ENCODE results near the gene ZRANB1. TPM values are rescaled to one million over a fixed set of nuclear protein-coding genes. Genes with fewer than 3 reads are reported as not detected.

Gene ZRANB1
- total and polyA plus RNA-seq, 2 of the 13 experiments (the other 11 are each of a cell fraction or from before 2014, with no cell fraction given) = 10.3 to 19.6 TPM

- DNase-seq (ENCODE audit: low spot score) (no peak), ATAC-seq (no peak), FAIRE-seq (no peak)
- Histone ChIP-seq H3K27me3 (ENCODE audit: control insufficient read depth in 1 of 2, insufficient read depth in 2 of 2, low read length in 2 of 2) (peaks cover 24 to 87% of the 10 kb centered on the region in 2 experiments), H4K20me1 (ENCODE audit: insufficient read depth, low read length) (no peaks in the 10 kb centered on the region), H3K4me2 (ENCODE audit: low read depth, low read length) (no peak overlapping the region), H3K4me1 (ENCODE audit: insufficient read depth, low read length) (peaks cover 14% of the 10 kb centered on the region), H3K9me3 (ENCODE audit: low read length) (no peaks in the 10 kb centered on the region), H3K27ac (ENCODE audit: extremely low read length, insufficient read depth, low read length) (no peak overlapping the region), H3K79me2 (ENCODE audit: insufficient read depth, low read length) (no peaks in the 10 kb centered on the region), H3K9ac (ENCODE audit: insufficient read depth, low read depth, low read length) (no peak overlapping the region), H3K36me3 (replicated peaks in 1 of 2; ENCODE audit: control insufficient read depth in 1 of 2, insufficient read depth in 2 of 2, low read length in 2 of 2) (no peaks in the 10 kb centered on the region), H2AFZ (ENCODE audit: low read length) (no peak overlapping the region), H3K4me3 (replicated peaks in 1 of 3; ENCODE audit: insufficient read depth in 1 of 3, low read depth in 2 of 3, low read length in 3 of 3) (no peak overlapping the region)
- WGBS (ENCODE audit: low lambda C conversion rate) = 66% methylated on average over 16 of the region's 51 CpGs
- ChIA-PET CTCF (ENCODE audit: low intra/inter-chr PET ratio, low total read pairs) (no interaction called here), POLR2A (no interaction called here)
- intact Hi-C loops (cut with micrococcal nuclease; ENCODE audit: unreplicated experiment) (no loop called here), in situ Hi-C loops (cut with HindIII; ENCODE audit: extremely low pct_ligation_motif_present, low pct_unique_long_range_greater_than_20kb) (no loop called here)
- BruUV-seq (replicated peaks) = no TSS peak
- no peak for TF ChIP-seq DRAP1 (CRISPR knock-in tag; IDR thresholded peaks at IDR 0.05)
- no peak for TF ChIP-seq ZNF660 (CRISPR knock-in tag; IDR thresholded peaks at IDR 0.05; ENCODE audit: borderline replicate concordance, low read depth)
- no peak for TF ChIP-seq FOXK1 (CRISPR knock-in tag; IDR thresholded peaks at IDR 0.05; ENCODE audit: borderline replicate concordance, low read depth)
- TF ChIP-seq USF2 (IDR thresholded peaks at IDR 0.05; ENCODE audit: low read depth, low read length) = no peak
- no peak for TF ChIP-seq USF2 (CRISPR knock-in tag; IDR thresholded peaks at IDR 0.05; ENCODE audit: borderline replicate concordance)
- TF ChIP-seq NR2F2 (IDR thresholded peaks at IDR 0.05; ENCODE audit: borderline replicate concordance, low read depth) = no peak
- TF ChIP-seq TEF (CRISPR knock-in tag; IDR thresholded peaks at IDR 0.05) = no peak
- TF ChIP-seq ARNT (IDR thresholded peaks at IDR 0.05) = no peak
- TF ChIP-seq XRCC5 (optimal IDR thresholded peaks at IDR 0.05; ENCODE audit: low read length) = no peak
- no peak for TF ChIP-seq ZNF687 (CRISPR knock-in tag; IDR thresholded peaks at IDR 0.05)
- no peak for TF ChIP-seq CEBPB (IDR thresholded peaks at IDR 0.05; ENCODE audit: borderline replicate concordance, low read depth, low read length)
- TF ChIP-seq GRHL1 (CRISPR knock-in tag; conservative IDR thresholded peaks at IDR 0.05) = no peak
- no peak for TF ChIP-seq ZNF510 (CRISPR knock-in tag; IDR thresholded peaks at IDR 0.05; ENCODE audit: low read depth)
- no peak for TF ChIP-seq ZSCAN20 (CRISPR knock-in tag; IDR thresholded peaks at IDR 0.05; ENCODE audit: borderline replicate concordance)
- no peak for TF ChIP-seq ZNF709 (CRISPR knock-in tag; IDR thresholded peaks at IDR 0.05)
Observed at GRCh38 chr10:125026036-125026931, 84.4 kb downstream of the ZRANB1 start.

Data from HepG2 (cell line).